ENCODE results near the gene NDUFA1.
"Not testable (repeated sequence)": the region's sequence is repeated elsewhere in the genome, so short reads cannot be mapped to it uniquely, and the experiment has no call there.

The NDUFA1 gene

DNA sequence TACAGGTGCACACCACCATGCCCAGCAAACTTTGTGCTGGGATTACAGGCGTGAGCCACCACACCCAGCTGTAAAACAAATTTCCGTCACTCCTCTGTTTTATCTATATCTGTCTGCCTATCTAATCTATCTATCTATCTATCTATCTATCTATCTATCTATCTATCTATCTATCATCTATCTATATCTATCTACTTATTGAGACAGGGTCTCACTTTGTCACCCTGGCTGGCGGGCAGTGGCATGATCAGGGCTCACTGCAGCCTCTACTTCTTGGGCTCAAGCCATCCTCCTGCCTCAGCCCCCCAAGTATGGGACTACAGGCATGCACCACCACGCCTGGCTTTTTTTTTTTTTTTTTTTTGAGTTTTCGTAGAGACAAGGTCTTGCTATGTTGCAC, 44.7 kb downstream of the NDUFA1 start:
- no peak for DNase-seq

DNA sequence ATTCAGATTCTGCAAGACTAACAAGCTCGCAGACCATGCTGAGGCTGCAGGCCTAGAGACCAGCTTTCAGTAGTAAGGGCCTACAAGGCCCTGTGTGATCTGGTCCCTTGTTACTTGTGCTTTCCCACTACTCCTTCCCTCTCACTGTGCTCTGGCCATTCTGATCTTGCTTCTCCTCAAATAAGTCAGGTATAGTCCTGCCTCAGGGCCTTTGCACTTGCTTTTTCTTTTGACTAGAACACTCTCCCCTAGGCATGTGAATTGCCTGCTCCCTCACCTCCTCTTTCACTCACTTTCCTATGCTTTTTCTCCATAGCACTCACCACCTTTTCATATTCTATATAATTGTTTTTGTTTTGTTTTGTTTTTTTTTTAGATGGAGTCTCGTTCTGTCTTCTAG, 46.2 kb downstream of the NDUFA1 start:
- no peak for DNase-seq

GRCh38 chrX:119919835-119920585, 48.4 kb downstream of the NDUFA1 start:
- DNase-seq, result no peak

DNA sequence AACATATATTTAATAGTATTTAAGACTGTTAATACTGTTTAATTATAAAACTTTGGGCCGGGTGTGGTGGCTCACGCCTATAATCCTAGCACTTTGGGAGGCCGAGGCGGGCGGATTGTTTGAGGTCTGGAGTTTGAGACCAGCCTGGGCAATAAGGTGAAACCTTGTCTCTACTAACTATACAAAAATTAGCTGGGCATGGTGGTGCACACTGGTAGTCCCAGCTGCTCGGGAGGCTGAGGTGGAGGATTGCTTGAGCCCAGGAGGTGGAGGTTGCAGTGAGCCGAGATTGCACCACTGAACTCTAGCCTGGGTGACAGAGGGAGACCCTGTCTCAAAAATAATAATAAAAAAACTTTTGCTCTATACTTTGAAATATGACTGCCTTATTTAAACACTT, 50.8 kb downstream of the NDUFA1 start:
- not testable (repeated sequence) for DNase-seq

All from NCI-H510A treated with DMSO at 0.1 percent for 48 hours (cell line).